Gastrocnemius medialis (tissue), 4 donors: ENCODE results near the gene PDGFD.

Experiments used
- POLR2A ChIP-seq, 2 donors: fragments of 450-650 bp; IDR thresholded peaks; one replicate each; pipeline ENCODE4 v1.6.1; 2017; ENCODE audit warnings: antibody characterized with exemption in 2 of 2, mild to moderate bottlenecking in 2 of 2, moderate library complexity in 2 of 2
- TF ChIP-seq, protein P1 (sequence below), 5 experiments: fragments of 450-650 bp in 3 of 5; fragments of 200-600 bp in 2 of 5; sonication (generic) in 2 of 5; IDR thresholded peaks in 4 of 5; conservative IDR thresholded peaks in 1 of 5; 1 replicate in 4 of 5; 2 replicates in 1 of 5; pipeline ENCODE4 v1.5.1; 2016 to 2019; ENCODE audit warnings: antibody characterized with exemption in 5 of 5, mild to moderate bottlenecking in 3 of 5, moderate library complexity in 3 of 5

DNA sequence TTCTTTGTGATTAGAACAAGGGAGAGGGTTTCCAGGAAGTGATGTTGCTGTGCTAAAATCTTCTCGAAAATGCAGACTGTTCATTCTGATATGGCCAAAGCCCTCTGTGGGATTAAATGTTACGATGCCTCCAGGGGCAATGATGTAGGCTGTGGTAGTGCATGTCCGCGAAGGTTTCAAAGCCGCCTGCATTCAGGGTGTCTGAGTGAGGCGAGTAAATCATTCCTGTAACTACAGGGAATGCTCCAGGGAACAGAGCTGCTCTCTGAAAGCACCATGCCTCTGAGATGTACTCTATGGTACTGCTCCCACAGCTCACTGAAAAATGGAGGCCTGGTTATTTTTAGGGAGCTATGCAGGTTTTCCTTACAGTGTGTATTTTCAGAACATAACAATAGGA is 21.2 kb downstream of the PDGFD start:
- TF ChIP-seq, protein P1, sequence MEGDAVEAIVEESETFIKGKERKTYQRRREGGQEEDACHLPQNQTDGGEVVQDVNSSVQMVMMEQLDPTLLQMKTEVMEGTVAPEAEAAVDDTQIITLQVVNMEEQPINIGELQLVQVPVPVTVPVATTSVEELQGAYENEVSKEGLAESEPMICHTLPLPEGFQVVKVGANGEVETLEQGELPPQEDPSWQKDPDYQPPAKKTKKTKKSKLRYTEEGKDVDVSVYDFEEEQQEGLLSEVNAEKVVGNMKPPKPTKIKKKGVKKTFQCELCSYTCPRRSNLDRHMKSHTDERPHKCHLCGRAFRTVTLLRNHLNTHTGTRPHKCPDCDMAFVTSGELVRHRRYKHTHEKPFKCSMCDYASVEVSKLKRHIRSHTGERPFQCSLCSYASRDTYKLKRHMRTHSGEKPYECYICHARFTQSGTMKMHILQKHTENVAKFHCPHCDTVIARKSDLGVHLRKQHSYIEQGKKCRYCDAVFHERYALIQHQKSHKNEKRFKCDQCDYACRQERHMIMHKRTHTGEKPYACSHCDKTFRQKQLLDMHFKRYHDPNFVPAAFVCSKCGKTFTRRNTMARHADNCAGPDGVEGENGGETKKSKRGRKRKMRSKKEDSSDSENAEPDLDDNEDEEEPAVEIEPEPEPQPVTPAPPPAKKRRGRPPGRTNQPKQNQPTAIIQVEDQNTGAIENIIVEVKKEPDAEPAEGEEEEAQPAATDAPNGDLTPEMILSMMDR (IDR thresholded peaks at IDR 0.05 in 4 of 5, conservative IDR thresholded peaks at IDR 0.05 in 1 of 5) = no peak
- TF ChIP-seq POLR2A (IDR thresholded peaks at IDR 0.05) = no peak
